Measurements from ENCODE around the gene ZNF98. TPM values are rescaled to one million over a fixed set of nuclear protein-coding genes. Genes with fewer than 3 reads are reported as not detected.

ZNF98 gene
- total and polyA plus RNA-seq, 2 of the 8 experiments (the other 6 are each of a cell fraction or from before 2014, with no cell fraction given): not detected

Small RNA genes lying within 50 kb of the gene (small RNA-seq; reads per million reads assigned to genes)
- not detected for gene AC011494.1 (ENCODE audit: insufficient read depth)

Other genes starting within 250 kb of the ZNF98 start
- not detected in 2 replicates for gene ZNF676, start 225.4 kb downstream of the ZNF98 start, total RNA-seq (2021; fragmentation: NEBNext Ultra II Directional; extraction: Animal tissue kit (Norgen Biotek cat#: 25700))
- gene ZNF676, start 225.4 kb downstream of the ZNF98 start, polyA plus RNA-seq (2011; rRNA removed): not detected in 2 replicates
- not detected in 2 replicates for gene ZNF729, start 135.9 kb downstream of the ZNF98 start, total RNA-seq (2021; fragmentation: NEBNext Ultra II Directional; extraction: Animal tissue kit (Norgen Biotek cat#: 25700))
- not detected in 2 replicates for gene ZNF729, start 135.9 kb downstream of the ZNF98 start, polyA plus RNA-seq (2011; rRNA removed)
- gene ZNF492, start 212.0 kb upstream of the ZNF98 start, total RNA-seq (2021; fragmentation: NEBNext Ultra II Directional; extraction: Animal tissue kit (Norgen Biotek cat#: 25700)): not detected in 2 replicates
- not detected in 2 replicates for gene ZNF492, start 212.0 kb upstream of the ZNF98 start, polyA plus RNA-seq (2011; rRNA removed)

Measured in H1 (cell line).